SK-N-SH treated with all-trans-retinoic acid at 6 μM for 48 hours (cell line): Measurements from ENCODE around the gene ARL15.

ENCODE experiments used
- BACH2 ChIP-seq: fragments of 250-450 bp; sonication (Bioruptor Pico); IDR thresholded peaks from 2 replicates; pipeline ENCODE4 v1.9.0; 2021; ENCODE audit warnings: mild to moderate bottlenecking, borderline replicate concordance
- PATZ1 ChIP-seq: fragments of 250-450 bp; sonication (Bioruptor Pico); IDR thresholded peaks from 2 replicates; pipeline ENCODE4 v1.8.0; 2020; ENCODE audit warnings: mild to moderate bottlenecking, moderate library complexity, borderline replicate concordance
- TSHZ2 ChIP-seq: fragments of 250-450 bp; sonication (Bioruptor Pico); IDR thresholded peaks from 2 replicates; pipeline ENCODE4 v1.5.0; 2020; ENCODE audit warnings: mild to moderate bottlenecking, moderate library complexity
- ZFP30 ChIP-seq: fragments of 450-650 bp; formaldehyde crosslinking; IDR thresholded peaks from 2 replicates; pipeline ENCODE4 v1.5.0; 2022; ENCODE audit warnings: mild to moderate bottlenecking, moderate library complexity

- TF ChIP-seq PATZ1 (CRISPR knock-in tag) (no peak), TSHZ2 (no peak), ZFP30 (CRISPR knock-in tag) (no peak), BACH2 (no peak)
Measured at GRCh38 chr5:54307583-54307982, 2.8 kb downstream of the ARL15 start.
